Kidney epithelial cell (primary cell): ENCODE results near the gene NBEAL1. TPM values are rescaled to one million over a fixed set of nuclear protein-coding genes. Genes with fewer than 3 reads are reported as not detected.
"Not testable (repeated sequence)": the region's sequence is repeated elsewhere in the genome, so short reads cannot be mapped to it uniquely, and the experiment has no call there.

ENCODE experiments used
- DNase-seq: peaks from one replicate; pipeline ENCODE4 v3.0.0-alpha.2; 2010; ENCODE audit warnings: low read depth
- H3K27me3 ChIP-seq: 2 replicates; pipeline ENCODE4 v1.6.0; 2011; ENCODE audit warnings: low read length; ENCODE audit not compliant: control insufficient read depth, insufficient read depth
- H3K36me3 ChIP-seq: 2 replicates; pipeline ENCODE4 v1.5.1; 2011; ENCODE audit warnings: low read length; ENCODE audit not compliant: control insufficient read depth, insufficient read depth
- H3K4me3 ChIP-seq: 2 replicates; pipeline ENCODE4 v1.5.1; 2011; ENCODE audit warnings: low read depth, mild to moderate bottlenecking, control low read depth, low read length
- CTCF ChIP-seq: IDR thresholded peaks from 2 replicates; pipeline ENCODE4 v1.5.1; 2011; ENCODE audit warnings: mild to moderate bottlenecking, moderate library complexity, low read length, control low read depth, inconsistent platforms; ENCODE audit not compliant: insufficient read depth, poor library complexity, severe bottlenecking
- total RNA-seq: library from RNA; depleted of rRNA; stranded (reverse); fragments of >200 nt; gene quantifications from 2 replicates; pipeline ENCODE4 v1.2.3, GENCODE V29; 2015

Gene NBEAL1
- total RNA-seq, 1 donor from 2014 or later: 16.0 TPM

GRCh38 chr2:203170502-203170901, 155.8 kb downstream of the NBEAL1 start:
- Histone ChIP-seq H3K36me3 (no peaks in the 10 kb centered on the region), H3K27me3 (no peaks in the 10 kb centered on the region), H3K4me3 (no peak overlapping the region)
- no peak for TF ChIP-seq CTCF
- DNase-seq: no peak

- TF ChIP-seq CTCF: no peak
- no peaks in the 10 kb centered on the region for H3K36me3 ChIP-seq
Measured at GRCh38 chr2:203175371-203175770, 160.7 kb downstream of the NBEAL1 start.

GRCh38 chr2:203177361-203177760, 162.7 kb downstream of the NBEAL1 start:
- no peak for TF ChIP-seq CTCF
- H3K4me3 ChIP-seq: no peak overlapping the region
- H3K27me3 ChIP-seq: no peaks in the 10 kb centered on the region
- DNase-seq: no peak
- H3K36me3 ChIP-seq: no peaks in the 10 kb centered on the region

More at GRCh38 chr2:203175371-203175770, 160.7 kb downstream of the NBEAL1 start:
- Histone ChIP-seq H3K4me3 (no peak overlapping the region), H3K27me3 (no peaks in the 10 kb centered on the region)
- DNase-seq: no peak

- Histone ChIP-seq H3K4me3 (no peak overlapping the region), H3K36me3 (no peaks in the 10 kb centered on the region), H3K27me3 (no peaks in the 10 kb centered on the region)
- DNase-seq: no peak
- no peak for TF ChIP-seq CTCF
Measured at GRCh38 chr2:203185864-203186263, 171.2 kb downstream of the NBEAL1 start.

GRCh38 chr2:203190547-203190946, 175.9 kb downstream of the NBEAL1 start:
- H3K27me3 ChIP-seq, H3K4me3 ChIP-seq, H3K36me3 ChIP-seq, DNase-seq: not testable (repeated sequence)

GRCh38 chr2:203191026-203191425, 176.4 kb downstream of the NBEAL1 start:
- not testable (repeated sequence) for H3K27me3 ChIP-seq, DNase-seq, H3K4me3 ChIP-seq, H3K36me3 ChIP-seq

GRCh38 chr2:203191961-203192360, 177.3 kb downstream of the NBEAL1 start:
- peaks cover 1% of the 10 kb centered on the region for H3K36me3 ChIP-seq
- DNase-seq: no peak
- no peak for TF ChIP-seq CTCF
- no peak overlapping the region for H3K4me3 ChIP-seq
- no peaks in the 10 kb centered on the region for H3K27me3 ChIP-seq
